Measurements from ENCODE around the gene TNFSF4.

The TNFSF4 gene

GRCh38 chr1:173202424-173203145 is 4.5 kb downstream of the TNFSF4 start:
- peak; percentile 49 for TF ChIP-seq CTCF (IDR thresholded peaks at IDR 0.05; ENCODE audit: low read depth, low read length, missing control alignments)
- peak; percentile 59 for DNase-seq (ENCODE audit: extremely low read depth, low read depth)
- no peak overlapping the region for H3K4me3 ChIP-seq (replicated peaks; ENCODE audit: low read depth, low read length)

- TF ChIP-seq CTCF (IDR thresholded peaks at IDR 0.05; ENCODE audit: low read depth, low read length, missing control alignments): no peak
These were observed 5.2 kb downstream of the TNFSF4 start for GRCh38 chr1:173201969-173202368.

DNA sequence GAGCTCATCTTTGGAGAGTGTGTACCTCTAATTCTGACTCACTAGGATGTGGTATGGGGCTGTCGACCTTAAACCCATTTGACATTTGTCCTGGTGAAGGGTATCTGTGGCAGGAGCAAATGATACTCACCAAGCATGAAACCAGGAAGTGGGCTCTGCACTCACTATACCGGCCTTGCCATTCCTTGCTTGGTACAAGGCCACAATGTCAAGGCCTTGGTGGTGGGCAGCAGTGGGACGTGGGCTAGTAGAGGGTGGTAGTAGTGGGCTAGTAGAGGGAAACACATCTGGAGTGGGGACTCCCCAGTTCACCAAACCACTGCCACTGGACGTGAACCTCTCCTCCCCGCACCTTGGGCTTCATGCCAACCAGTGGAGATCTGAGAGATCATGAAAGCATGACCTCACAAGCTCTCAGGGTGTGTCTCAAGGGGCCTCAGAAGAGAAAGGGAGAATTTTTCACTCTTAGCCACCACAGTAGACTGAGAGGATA is 11.5 kb downstream of the TNFSF4 start:
- TF ChIP-seq CTCF (IDR thresholded peaks at IDR 0.05; ENCODE audit: low read depth, low read length, missing control alignments): no peak
- no peak for DNase-seq (ENCODE audit: extremely low read depth, low read depth)

More at GRCh38 chr1:173201969-173202368, 5.2 kb downstream of the TNFSF4 start:
- DNase-seq (ENCODE audit: extremely low read depth, low read depth): no peak
- H3K4me3 ChIP-seq (replicated peaks; ENCODE audit: low read depth, low read length): no peak overlapping the region

DNA sequence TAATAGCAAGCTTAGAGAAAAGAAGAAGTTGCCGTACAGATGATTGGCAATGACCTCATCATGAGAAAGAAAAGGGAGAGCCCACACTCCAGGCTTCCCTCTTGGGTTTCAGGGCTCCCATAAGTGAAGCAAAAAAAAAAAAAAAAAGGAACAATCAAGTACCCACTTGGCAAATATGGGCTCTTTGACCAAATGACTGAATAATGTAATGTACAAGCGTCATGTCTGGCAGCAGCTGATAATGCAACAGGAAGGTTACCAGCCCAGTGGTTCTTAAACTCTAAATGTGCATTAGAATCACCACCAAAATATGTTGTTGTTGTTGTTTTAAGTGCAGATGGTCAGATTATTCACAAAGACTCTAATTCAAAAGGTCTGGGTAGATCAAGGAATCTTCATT is 13.5 kb downstream of the TNFSF4 start:
- no peak for TF ChIP-seq CTCF (IDR thresholded peaks at IDR 0.05; ENCODE audit: low read depth, low read length, missing control alignments)
- peak; percentile 31 for DNase-seq (ENCODE audit: extremely low read depth, low read depth)
- no peak overlapping the region for H3K4me3 ChIP-seq (replicated peaks; ENCODE audit: low read depth, low read length)

More for the DNA sequence above, 11.5 kb downstream of the TNFSF4 start:
- no peak overlapping the region for H3K4me3 ChIP-seq (replicated peaks; ENCODE audit: low read depth, low read length)

- TF ChIP-seq CTCF (IDR thresholded peaks at IDR 0.05; ENCODE audit: low read depth, low read length, missing control alignments): no peak
- H3K4me3 ChIP-seq (replicated peaks; ENCODE audit: low read depth, low read length): no peak overlapping the region
- no peak for DNase-seq (ENCODE audit: extremely low read depth, low read depth)
These were observed 16.0 kb downstream of the TNFSF4 start for GRCh38 chr1:173191011-173191705.

DNA sequence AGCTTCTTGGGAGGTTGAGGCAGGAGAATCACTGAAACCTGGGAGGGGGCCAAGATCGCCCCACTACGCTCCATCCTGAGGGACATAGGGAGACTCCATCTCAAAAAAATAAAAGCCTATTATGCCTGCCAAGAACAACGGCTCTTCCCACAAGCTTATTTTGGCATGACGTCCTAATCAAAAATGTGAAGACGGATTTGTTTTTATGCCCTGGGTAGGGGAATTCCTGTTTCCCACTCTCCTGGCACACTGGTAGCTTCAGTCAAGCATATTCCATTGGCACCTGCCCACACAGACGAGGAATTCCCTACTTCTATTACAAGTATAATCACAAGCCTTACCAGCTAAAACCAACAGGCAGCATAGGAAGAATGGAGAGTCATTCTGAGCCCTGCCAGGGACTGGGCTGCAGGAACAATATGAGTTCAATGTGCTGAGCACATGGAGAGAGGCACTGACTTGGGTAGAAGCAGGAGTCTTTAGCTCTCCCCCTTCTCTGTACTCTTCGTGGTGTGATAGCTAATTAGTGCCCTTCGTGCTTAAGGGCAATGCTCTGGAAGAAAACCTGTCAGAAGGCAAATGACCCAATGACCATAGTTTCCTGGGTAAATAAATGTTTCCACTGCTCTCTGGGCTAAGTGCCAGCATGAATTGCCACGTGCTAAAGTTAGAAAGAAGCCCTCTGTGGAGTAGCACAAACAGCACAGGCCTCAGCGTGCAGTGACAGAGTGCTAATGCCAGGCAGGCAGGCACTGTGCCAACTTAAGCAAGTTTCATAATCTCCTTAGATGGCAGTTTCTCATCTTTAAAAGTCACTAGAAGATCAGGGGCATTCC is 16.8 kb downstream of the TNFSF4 start:
- H3K4me3 ChIP-seq (replicated peaks; ENCODE audit: low read depth, low read length): no peak overlapping the region
- TF ChIP-seq CTCF (IDR thresholded peaks at IDR 0.05; ENCODE audit: low read depth, low read length, missing control alignments): no peak
- peak; percentile 73 for DNase-seq (ENCODE audit: extremely low read depth, low read depth)

Measured in HFF-Myc (cell line).